GM18502 (cell line): ENCODE measurements around the gene THRB.
A peak's percentile ranks its signal among the peaks of the same experiment; 100 is the strongest.

Experiments
- ATAC-seq: cut with Tn5 transposase; IDR thresholded peaks from one replicate; pipeline ENCODE4 v1.9.1; 2021; ENCODE audit warnings: mild to moderate bottlenecking; ENCODE audit not compliant: unreplicated experiment, poor library complexity

The THRB gene

GRCh38 chr3:24249523-24249922 lies 245.1 kb downstream of the THRB start:
- no peak for ATAC-seq

- no peak for ATAC-seq
These were observed 249.6 kb downstream of the THRB start for GRCh38 chr3:24245056-24245455.

- ATAC-seq: no peak
These were observed 250.2 kb downstream of the THRB start for GRCh38 chr3:24244491-24244890.

- ATAC-seq: no peak
These were observed 252.5 kb downstream of the THRB start for GRCh38 chr3:24242012-24242698.

- ATAC-seq: no peak
These were observed 254.3 kb downstream of the THRB start for GRCh38 chr3:24240306-24240705.

GRCh38 chr3:24237971-24238706 lies 256.5 kb downstream of the THRB start:
- ATAC-seq: peak; percentile 91

GRCh38 chr3:24235121-24235520 lies 259.5 kb downstream of the THRB start:
- ATAC-seq: no peak

GRCh38 chr3:24232784-24233183 lies 261.9 kb downstream of the THRB start:
- ATAC-seq: no peak

GRCh38 chr3:24229468-24230221 lies 265.0 kb downstream of the THRB start:
- ATAC-seq: no peak

- no peak for ATAC-seq
These were observed 267.0 kb downstream of the THRB start for GRCh38 chr3:24227635-24228034.

- ATAC-seq: no peak
These were observed 268.3 kb downstream of the THRB start for GRCh38 chr3:24226397-24226796.

GRCh38 chr3:24225385-24225950 lies 269.2 kb downstream of the THRB start:
- ATAC-seq: no peak

- no peak for ATAC-seq
These were observed 269.8 kb downstream of the THRB start for GRCh38 chr3:24224666-24225384.

GRCh38 chr3:24222165-24222805 lies 272.4 kb downstream of the THRB start:
- no peak for ATAC-seq

- ATAC-seq: no peak
These were observed 273.6 kb downstream of the THRB start for GRCh38 chr3:24220859-24221657.

GRCh38 chr3:24215502-24215901 lies 279.1 kb downstream of the THRB start:
- no peak for ATAC-seq

- no peak for ATAC-seq
These were observed 283.3 kb downstream of the THRB start for GRCh38 chr3:24211381-24211780.

- no peak for ATAC-seq
These were observed 292.6 kb downstream of the THRB start for GRCh38 chr3:24202071-24202470.

- ATAC-seq: no peak
These were observed 293.3 kb downstream of the THRB start for GRCh38 chr3:24201301-24201700.
